RWPE2 (cell line): Measurements from ENCODE around the gene PIK3CD.

Experiments
- ATAC-seq: fragments of 200-7000 bp; cut with Tn5 transposase; 3 replicates; pipeline ENCODE4 v1.9.1; 2021; ENCODE audit warnings: low read depth
- DNase-seq: peaks from one replicate; pipeline ENCODE4 v3.0.0-alpha.2; 2020; ENCODE audit warnings: low spot score
- H3K27ac ChIP-seq: fragments of 450-650 bp; 2 replicates; pipeline ENCODE4 v1.5.1; 2017; ENCODE audit warnings: mild to moderate bottlenecking; ENCODE audit not compliant: poor library complexity, severe bottlenecking
- H3K27me3 ChIP-seq: fragments of 250-450 bp; sonication (Bioruptor Pico); 2 replicates; pipeline ENCODE4 v1.5.1; 2021; ENCODE audit warnings: mild to moderate bottlenecking, moderate library complexity; ENCODE audit not compliant: insufficient read depth, poor library complexity, severe bottlenecking
- H3K36me3 ChIP-seq: fragments of 250-450 bp; sonication (Bioruptor Pico); 2 replicates; pipeline ENCODE4 v1.5.1; 2020; ENCODE audit warnings: low read depth, mild to moderate bottlenecking, moderate library complexity
- H3K4me1 ChIP-seq: fragments of 250-450 bp; sonication (Bioruptor Pico); 2 replicates; pipeline ENCODE4 v1.5.1; 2021; ENCODE audit warnings: mild to moderate bottlenecking, moderate library complexity; ENCODE audit not compliant: insufficient read depth, poor library complexity, severe bottlenecking
- H3K4me3 ChIP-seq: fragments of 250-450 bp; sonication (Bioruptor Pico); 2 replicates; pipeline ENCODE4 v1.5.1; 2021; ENCODE audit warnings: mild to moderate bottlenecking, moderate library complexity; ENCODE audit not compliant: severe bottlenecking
- H3K9me3 ChIP-seq: fragments of 250-450 bp; sonication (Bioruptor Pico); 2 replicates; pipeline ENCODE4 v1.5.1; 2021; ENCODE audit warnings: mild to moderate bottlenecking, moderate library complexity; ENCODE audit not compliant: severe bottlenecking
- CTCF ChIP-seq: fragments of 450-650 bp; IDR thresholded peaks from one replicate; pipeline ENCODE4 v1.5.1; 2017; ENCODE audit warnings: mild to moderate bottlenecking, moderate library complexity; ENCODE audit not compliant: poor library complexity, severe bottlenecking

Gene PIK3CD

GRCh38 chr1:9603766-9604753, 47.5 kb upstream of the PIK3CD start:
- Histone ChIP-seq H3K27me3 (no peaks in the 10 kb centered on the region), H3K4me3 (no peak overlapping the region), H3K27ac (no peak overlapping the region), H3K36me3 (peaks cover 37% of the 10 kb centered on the region), H3K4me1 (no peaks in the 10 kb centered on the region), H3K9me3 (no peaks in the 10 kb centered on the region)
- DNase-seq (no peak), ATAC-seq (no peak)
- no peak for TF ChIP-seq CTCF

GRCh38 chr1:9604836-9605235, 46.7 kb upstream of the PIK3CD start:
- Histone ChIP-seq H3K27ac (no peak overlapping the region), H3K4me1 (no peaks in the 10 kb centered on the region), H3K36me3 (peaks cover 30% of the 10 kb centered on the region), H3K4me3 (no peak overlapping the region), H3K27me3 (no peaks in the 10 kb centered on the region), H3K9me3 (no peaks in the 10 kb centered on the region)
- ATAC-seq: no peak
- no peak for TF ChIP-seq CTCF
- DNase-seq: no peak

GRCh38 chr1:9605946-9606455, 45.5 kb upstream of the PIK3CD start:
- Histone ChIP-seq H3K27ac (no peak overlapping the region), H3K4me1 (no peaks in the 10 kb centered on the region), H3K27me3 (no peaks in the 10 kb centered on the region), H3K4me3 (no peak overlapping the region), H3K9me3 (no peaks in the 10 kb centered on the region), H3K36me3 (peaks cover 29% of the 10 kb centered on the region)
- no peak for ATAC-seq
- DNase-seq: no peak
- no peak for TF ChIP-seq CTCF

- no peaks in the 10 kb centered on the region for H3K4me1 ChIP-seq
- ATAC-seq: no peak
- no peak for DNase-seq
- no peak overlapping the region for H3K27ac ChIP-seq
- no peak for TF ChIP-seq CTCF
- no peaks in the 10 kb centered on the region for H3K9me3 ChIP-seq
- no peaks in the 10 kb centered on the region for H3K27me3 ChIP-seq
- no peak overlapping the region for H3K4me3 ChIP-seq
- H3K36me3 ChIP-seq: peaks cover 29% of the 10 kb centered on the region
Observed at GRCh38 chr1:9606458-9606857, 45.1 kb upstream of the PIK3CD start.

- H3K36me3 ChIP-seq: peaks cover 29% of the 10 kb centered on the region
- H3K4me1 ChIP-seq: no peaks in the 10 kb centered on the region
- DNase-seq: no peak
- ATAC-seq: no peak
- H3K4me3 ChIP-seq: no peak overlapping the region
- no peaks in the 10 kb centered on the region for H3K27me3 ChIP-seq
- no peak overlapping the region for H3K27ac ChIP-seq
- no peak for TF ChIP-seq CTCF
- H3K9me3 ChIP-seq: no peaks in the 10 kb centered on the region
Observed at GRCh38 chr1:9606948-9607347, 44.6 kb upstream of the PIK3CD start.
